ENCODE data around the gene MRPL14. TPM values are rescaled to one million over a fixed set of nuclear protein-coding genes. Genes with fewer than 3 reads are reported as not detected.

The MRPL14 gene
- total and polyA plus RNA-seq, 9 of the 15 experiments (the other 6 are each of a cell fraction or from before 2014, with no cell fraction given), result 126 to 424 (median 165) TPM

GRCh38 chr6:44073612-44074438, 53.4 kb downstream of the MRPL14 start (continued):
- TF ChIP-seq, protein P1, sequence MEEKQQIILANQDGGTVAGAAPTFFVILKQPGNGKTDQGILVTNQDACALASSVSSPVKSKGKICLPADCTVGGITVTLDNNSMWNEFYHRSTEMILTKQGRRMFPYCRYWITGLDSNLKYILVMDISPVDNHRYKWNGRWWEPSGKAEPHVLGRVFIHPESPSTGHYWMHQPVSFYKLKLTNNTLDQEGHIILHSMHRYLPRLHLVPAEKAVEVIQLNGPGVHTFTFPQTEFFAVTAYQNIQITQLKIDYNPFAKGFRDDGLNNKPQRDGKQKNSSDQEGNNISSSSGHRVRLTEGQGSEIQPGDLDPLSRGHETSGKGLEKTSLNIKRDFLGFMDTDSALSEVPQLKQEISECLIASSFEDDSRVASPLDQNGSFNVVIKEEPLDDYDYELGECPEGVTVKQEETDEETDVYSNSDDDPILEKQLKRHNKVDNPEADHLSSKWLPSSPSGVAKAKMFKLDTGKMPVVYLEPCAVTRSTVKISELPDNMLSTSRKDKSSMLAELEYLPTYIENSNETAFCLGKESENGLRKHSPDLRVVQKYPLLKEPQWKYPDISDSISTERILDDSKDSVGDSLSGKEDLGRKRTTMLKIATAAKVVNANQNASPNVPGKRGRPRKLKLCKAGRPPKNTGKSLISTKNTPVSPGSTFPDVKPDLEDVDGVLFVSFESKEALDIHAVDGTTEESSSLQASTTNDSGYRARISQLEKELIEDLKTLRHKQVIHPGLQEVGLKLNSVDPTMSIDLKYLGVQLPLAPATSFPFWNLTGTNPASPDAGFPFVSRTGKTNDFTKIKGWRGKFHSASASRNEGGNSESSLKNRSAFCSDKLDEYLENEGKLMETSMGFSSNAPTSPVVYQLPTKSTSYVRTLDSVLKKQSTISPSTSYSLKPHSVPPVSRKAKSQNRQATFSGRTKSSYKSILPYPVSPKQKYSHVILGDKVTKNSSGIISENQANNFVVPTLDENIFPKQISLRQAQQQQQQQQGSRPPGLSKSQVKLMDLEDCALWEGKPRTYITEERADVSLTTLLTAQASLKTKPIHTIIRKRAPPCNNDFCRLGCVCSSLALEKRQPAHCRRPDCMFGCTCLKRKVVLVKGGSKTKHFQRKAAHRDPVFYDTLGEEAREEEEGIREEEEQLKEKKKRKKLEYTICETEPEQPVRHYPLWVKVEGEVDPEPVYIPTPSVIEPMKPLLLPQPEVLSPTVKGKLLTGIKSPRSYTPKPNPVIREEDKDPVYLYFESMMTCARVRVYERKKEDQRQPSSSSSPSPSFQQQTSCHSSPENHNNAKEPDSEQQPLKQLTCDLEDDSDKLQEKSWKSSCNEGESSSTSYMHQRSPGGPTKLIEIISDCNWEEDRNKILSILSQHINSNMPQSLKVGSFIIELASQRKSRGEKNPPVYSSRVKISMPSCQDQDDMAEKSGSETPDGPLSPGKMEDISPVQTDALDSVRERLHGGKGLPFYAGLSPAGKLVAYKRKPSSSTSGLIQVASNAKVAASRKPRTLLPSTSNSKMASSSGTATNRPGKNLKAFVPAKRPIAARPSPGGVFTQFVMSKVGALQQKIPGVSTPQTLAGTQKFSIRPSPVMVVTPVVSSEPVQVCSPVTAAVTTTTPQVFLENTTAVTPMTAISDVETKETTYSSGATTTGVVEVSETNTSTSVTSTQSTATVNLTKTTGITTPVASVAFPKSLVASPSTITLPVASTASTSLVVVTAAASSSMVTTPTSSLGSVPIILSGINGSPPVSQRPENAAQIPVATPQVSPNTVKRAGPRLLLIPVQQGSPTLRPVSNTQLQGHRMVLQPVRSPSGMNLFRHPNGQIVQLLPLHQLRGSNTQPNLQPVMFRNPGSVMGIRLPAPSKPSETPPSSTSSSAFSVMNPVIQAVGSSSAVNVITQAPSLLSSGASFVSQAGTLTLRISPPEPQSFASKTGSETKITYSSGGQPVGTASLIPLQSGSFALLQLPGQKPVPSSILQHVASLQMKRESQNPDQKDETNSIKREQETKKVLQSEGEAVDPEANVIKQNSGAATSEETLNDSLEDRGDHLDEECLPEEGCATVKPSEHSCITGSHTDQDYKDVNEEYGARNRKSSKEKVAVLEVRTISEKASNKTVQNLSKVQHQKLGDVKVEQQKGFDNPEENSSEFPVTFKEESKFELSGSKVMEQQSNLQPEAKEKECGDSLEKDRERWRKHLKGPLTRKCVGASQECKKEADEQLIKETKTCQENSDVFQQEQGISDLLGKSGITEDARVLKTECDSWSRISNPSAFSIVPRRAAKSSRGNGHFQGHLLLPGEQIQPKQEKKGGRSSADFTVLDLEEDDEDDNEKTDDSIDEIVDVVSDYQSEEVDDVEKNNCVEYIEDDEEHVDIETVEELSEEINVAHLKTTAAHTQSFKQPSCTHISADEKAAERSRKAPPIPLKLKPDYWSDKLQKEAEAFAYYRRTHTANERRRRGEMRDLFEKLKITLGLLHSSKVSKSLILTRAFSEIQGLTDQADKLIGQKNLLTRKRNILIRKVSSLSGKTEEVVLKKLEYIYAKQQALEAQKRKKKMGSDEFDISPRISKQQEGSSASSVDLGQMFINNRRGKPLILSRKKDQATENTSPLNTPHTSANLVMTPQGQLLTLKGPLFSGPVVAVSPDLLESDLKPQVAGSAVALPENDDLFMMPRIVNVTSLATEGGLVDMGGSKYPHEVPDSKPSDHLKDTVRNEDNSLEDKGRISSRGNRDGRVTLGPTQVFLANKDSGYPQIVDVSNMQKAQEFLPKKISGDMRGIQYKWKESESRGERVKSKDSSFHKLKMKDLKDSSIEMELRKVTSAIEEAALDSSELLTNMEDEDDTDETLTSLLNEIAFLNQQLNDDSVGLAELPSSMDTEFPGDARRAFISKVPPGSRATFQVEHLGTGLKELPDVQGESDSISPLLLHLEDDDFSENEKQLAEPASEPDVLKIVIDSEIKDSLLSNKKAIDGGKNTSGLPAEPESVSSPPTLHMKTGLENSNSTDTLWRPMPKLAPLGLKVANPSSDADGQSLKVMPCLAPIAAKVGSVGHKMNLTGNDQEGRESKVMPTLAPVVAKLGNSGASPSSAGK (IDR thresholded peaks at IDR 0.05), result peak; percentile 3; the same call in 1 of the 2 replicates
- TF ChIP-seq, protein P2, sequence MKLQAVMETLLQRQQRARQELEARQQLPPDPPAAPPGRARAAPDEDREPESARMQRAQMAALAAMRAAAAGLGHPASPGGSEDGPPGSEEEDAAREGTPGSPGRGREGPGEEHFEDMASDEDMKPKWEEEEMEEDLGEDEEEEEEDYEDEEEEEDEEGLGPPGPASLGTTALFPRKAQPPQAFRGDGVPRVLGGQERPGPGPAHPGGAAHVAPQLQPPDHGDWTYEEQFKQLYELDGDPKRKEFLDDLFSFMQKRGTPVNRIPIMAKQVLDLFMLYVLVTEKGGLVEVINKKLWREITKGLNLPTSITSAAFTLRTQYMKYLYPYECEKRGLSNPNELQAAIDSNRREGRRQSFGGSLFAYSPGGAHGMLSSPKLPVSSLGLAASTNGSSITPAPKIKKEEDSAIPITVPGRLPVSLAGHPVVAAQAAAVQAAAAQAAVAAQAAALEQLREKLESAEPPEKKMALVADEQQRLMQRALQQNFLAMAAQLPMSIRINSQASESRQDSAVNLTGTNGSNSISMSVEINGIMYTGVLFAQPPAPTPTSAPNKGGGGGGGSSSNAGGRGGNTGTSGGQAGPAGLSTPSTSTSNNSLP (IDR thresholded peaks at IDR 0.05; ENCODE audit: borderline replicate concordance, low read depth, low read length), result no peak
- TF ChIP-seq TBP (optimal IDR thresholded peaks at IDR 0.05; ENCODE audit: low read depth, low read length), result peak; percentile 36
- no peak for TF ChIP-seq HOXB6 (CRISPR knock-in tag; IDR thresholded peaks at IDR 0.05; ENCODE audit: borderline replicate concordance)
- TF ChIP-seq, protein P3, sequence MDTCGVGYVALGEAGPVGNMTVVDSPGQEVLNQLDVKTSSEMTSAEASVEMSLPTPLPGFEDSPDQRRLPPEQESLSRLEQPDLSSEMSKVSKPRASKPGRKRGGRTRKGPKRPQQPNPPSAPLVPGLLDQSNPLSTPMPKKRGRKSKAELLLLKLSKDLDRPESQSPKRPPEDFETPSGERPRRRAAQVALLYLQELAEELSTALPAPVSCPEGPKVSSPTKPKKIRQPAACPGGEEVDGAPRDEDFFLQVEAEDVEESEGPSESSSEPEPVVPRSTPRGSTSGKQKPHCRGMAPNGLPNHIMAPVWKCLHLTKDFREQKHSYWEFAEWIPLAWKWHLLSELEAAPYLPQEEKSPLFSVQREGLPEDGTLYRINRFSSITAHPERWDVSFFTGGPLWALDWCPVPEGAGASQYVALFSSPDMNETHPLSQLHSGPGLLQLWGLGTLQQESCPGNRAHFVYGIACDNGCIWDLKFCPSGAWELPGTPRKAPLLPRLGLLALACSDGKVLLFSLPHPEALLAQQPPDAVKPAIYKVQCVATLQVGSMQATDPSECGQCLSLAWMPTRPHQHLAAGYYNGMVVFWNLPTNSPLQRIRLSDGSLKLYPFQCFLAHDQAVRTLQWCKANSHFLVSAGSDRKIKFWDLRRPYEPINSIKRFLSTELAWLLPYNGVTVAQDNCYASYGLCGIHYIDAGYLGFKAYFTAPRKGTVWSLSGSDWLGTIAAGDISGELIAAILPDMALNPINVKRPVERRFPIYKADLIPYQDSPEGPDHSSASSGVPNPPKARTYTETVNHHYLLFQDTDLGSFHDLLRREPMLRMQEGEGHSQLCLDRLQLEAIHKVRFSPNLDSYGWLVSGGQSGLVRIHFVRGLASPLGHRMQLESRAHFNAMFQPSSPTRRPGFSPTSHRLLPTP (IDR thresholded peaks at IDR 0.05; ENCODE audit: borderline replicate concordance, extremely low read depth, insufficient read length), result no peak
- TF ChIP-seq ASH1L (IDR thresholded peaks at IDR 0.05; ENCODE audit: borderline replicate concordance, low read depth, partially characterized antibody), result no peak
- TF ChIP-seq CREBBP (IDR thresholded peaks at IDR 0.05; ENCODE audit: low read depth, low read length), result no peak

All from K562 (cell line).